Measurements from ENCODE around the gene ARHGEF17.

DNA sequence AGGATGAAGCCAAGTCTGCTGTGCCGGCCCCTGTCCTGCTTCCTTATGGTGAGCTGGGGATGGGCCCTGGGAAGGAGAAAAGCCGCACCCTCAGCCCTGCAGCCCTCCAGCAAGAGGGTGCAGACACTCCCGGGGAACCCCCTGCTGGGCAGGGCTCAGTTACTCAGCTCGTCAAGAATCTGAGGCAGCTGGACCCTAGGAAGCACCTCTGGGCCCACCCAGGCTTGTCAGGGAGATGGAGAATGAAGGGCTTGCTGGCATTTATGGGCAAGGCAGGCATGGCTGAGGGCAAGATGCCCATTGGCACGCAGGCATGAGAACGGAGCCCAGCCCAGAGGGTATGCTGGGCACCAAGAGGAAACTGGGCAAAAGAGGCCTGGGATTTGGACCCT lies 81.1 kb downstream of the ARHGEF17 start:
- TF ChIP-seq ARNTL (CRISPR knock-in tag; IDR thresholded peaks at IDR 0.05; ENCODE audit: borderline replicate concordance, low read depth) (no peak), ZC3H10 (CRISPR knock-in tag; IDR thresholded peaks at IDR 0.05) (no peak), TCF4 (CRISPR knock-in tag; IDR thresholded peaks at IDR 0.05; ENCODE audit: borderline replicate concordance) (no peak), RARB (CRISPR knock-in tag; IDR thresholded peaks at IDR 0.05) (no peak)
- TF ChIP-seq, protein P1, sequence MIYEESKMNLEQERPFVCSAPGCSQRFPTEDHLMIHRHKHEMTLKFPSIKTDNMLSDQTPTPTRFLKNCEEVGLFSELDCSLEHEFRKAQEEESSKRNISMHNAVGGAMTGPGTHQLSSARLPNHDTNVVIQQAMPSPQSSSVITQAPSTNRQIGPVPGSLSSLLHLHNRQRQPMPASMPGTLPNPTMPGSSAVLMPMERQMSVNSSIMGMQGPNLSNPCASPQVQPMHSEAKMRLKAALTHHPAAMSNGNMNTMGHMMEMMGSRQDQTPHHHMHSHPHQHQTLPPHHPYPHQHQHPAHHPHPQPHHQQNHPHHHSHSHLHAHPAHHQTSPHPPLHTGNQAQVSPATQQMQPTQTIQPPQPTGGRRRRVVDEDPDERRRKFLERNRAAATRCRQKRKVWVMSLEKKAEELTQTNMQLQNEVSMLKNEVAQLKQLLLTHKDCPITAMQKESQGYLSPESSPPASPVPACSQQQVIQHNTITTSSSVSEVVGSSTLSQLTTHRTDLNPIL (CRISPR knock-in tag; IDR thresholded peaks at IDR 0.05; ENCODE audit: low read depth), result no peak

Measured in SK-N-SH treated with all-trans-retinoic acid at 6 μM for 48 hours (cell line).